Stimulated activated CD8-positive, alpha-beta memory T cell treated with anti-CD3 and anti-CD28 coated beads, Interleukin-15, amount 100 ng/mL, for 48 hours (primary cell): ENCODE results near the gene CORO6.

Source experiments
- DNase-seq, 2 donors: peaks; one replicate each; pipeline ENCODE4 v3.0.0-alpha.2; 2020; ENCODE audit warnings: low read depth in 2 of 2

The CORO6 gene

GRCh38 chr17:29591146-29591736, 31.5 kb downstream of the CORO6 start:
- DNase-seq, result no peak

- no peak for DNase-seq
These were observed 32.1 kb downstream of the CORO6 start for GRCh38 chr17:29590411-29591145.

GRCh38 chr17:29589524-29590410, 32.9 kb downstream of the CORO6 start, which contains the start of gene GIT1:
TSS of gene GIT1 (minus strand) at chr17:29589648. CDS start at chr17:29589378, 270 bp downstream.
- DNase-seq, result peak; percentile 78 to 84

GRCh38 chr17:29588562-29589411, 33.9 kb downstream of the CORO6 start:
- DNase-seq, result no peak

- no peak for DNase-seq
These were observed 34.6 kb downstream of the CORO6 start for GRCh38 chr17:29588017-29588561.

GRCh38 chr17:29587591-29587990, 35.1 kb downstream of the CORO6 start:
- no peak for DNase-seq

GRCh38 chr17:29586676-29587469, 35.8 kb downstream of the CORO6 start:
- DNase-seq, result no peak

- no peak for DNase-seq
These were observed 37.5 kb downstream of the CORO6 start for GRCh38 chr17:29585080-29585751.

- DNase-seq, result no peak
These were observed 38.1 kb downstream of the CORO6 start for GRCh38 chr17:29584452-29585079.

- no peak for DNase-seq
These were observed 39.1 kb downstream of the CORO6 start for GRCh38 chr17:29583324-29584248.

GRCh38 chr17:29582772-29583171, 39.9 kb downstream of the CORO6 start:
- no peak for DNase-seq

GRCh38 chr17:29582254-29582765, 40.4 kb downstream of the CORO6 start:
- DNase-seq, result no peak

- no peak for DNase-seq
These were observed 41.0 kb downstream of the CORO6 start for GRCh38 chr17:29581583-29582253.

GRCh38 chr17:29579866-29580771, 42.6 kb downstream of the CORO6 start:
- peak; percentile 80 to 81 for DNase-seq

- no peak for DNase-seq
These were observed 43.9 kb downstream of the CORO6 start for GRCh38 chr17:29578626-29579485.
